Lung (tissue), 12 donors: Measurements from ENCODE around the gene SLC10A3. TPM values are rescaled to one million over a fixed set of nuclear protein-coding genes. Genes with fewer than 3 reads are reported as not detected.

ENCODE experiments used
- ATAC-seq: fragments of 200-7000 bp; cut with Tn5 transposase; one replicate; pipeline ENCODE4 v1.9.1; 2020; ENCODE audit warnings: moderate number of reproducible peaks; ENCODE audit not compliant: insufficient read depth, low FRiP score
- DNase-seq, 3 donors: peaks; one replicate each; pipeline ENCODE4 v3.0.0-alpha.2; 2013 to 2017
- H3K27ac ChIP-seq, 2 donors: one replicate each; pipeline ENCODE4 v1.5.1; 2013; ENCODE audit warnings: mild to moderate bottlenecking in 2 of 2, moderate library complexity in 2 of 2, control low read depth in 1 of 2, inconsistent platforms in 1 of 2, low read depth in 1 of 2, low read length in 1 of 2
- H3K27me3 ChIP-seq, 3 donors: one replicate each; pipeline ENCODE4 v1.5.1; 2013; ENCODE audit warnings: low read length in 2 of 3; ENCODE audit not compliant: control insufficient read depth in 3 of 3, insufficient read depth in 3 of 3
- H3K36me3 ChIP-seq, 4 donors: one replicate each; pipeline ENCODE4 v1.5.1; 2013; ENCODE audit warnings: low read length in 4 of 4, mild to moderate bottlenecking in 1 of 4, moderate library complexity in 1 of 4; ENCODE audit not compliant: control insufficient read depth in 4 of 4, insufficient read depth in 4 of 4
- H3K4me1 ChIP-seq, 5 donors: one replicate each; pipeline ENCODE4 v1.5.1; 2013; ENCODE audit warnings: low read length in 5 of 5, mild to moderate bottlenecking in 2 of 5, moderate library complexity in 1 of 5; ENCODE audit not compliant: control insufficient read depth in 5 of 5, insufficient read depth in 5 of 5
- H3K4me3 ChIP-seq: one replicate; pipeline ENCODE4 v1.5.1; 2013; ENCODE audit warnings: mild to moderate bottlenecking, control low read depth, moderate library complexity
- H3K9ac ChIP-seq, 2 donors: one replicate each; pipeline ENCODE4 v1.5.1; 2013; ENCODE audit warnings: low read length in 2 of 2, control low read depth in 1 of 2; ENCODE audit not compliant: insufficient read depth in 1 of 2
- H3K9me3 ChIP-seq, 4 donors: one replicate each; pipeline ENCODE4 v1.5.1; 2013; ENCODE audit warnings: low read length in 3 of 4, mild to moderate bottlenecking in 1 of 4, moderate library complexity in 1 of 4; ENCODE audit not compliant: control insufficient read depth in 4 of 4, insufficient read depth in 3 of 4
- WGBS, 2 donors: extraction: QIAGEN DNeasy Blood & Tissue Kit; methylation state at CpG; one replicate each; pipeline ENCODE4 v1.1.7; 2013; 5-methylcytosine and 5-hydroxymethylcytosine counted together
- polyA plus RNA-seq, 2 donors: library from polyadenylated mRNA; stranded (reverse); fragments of 200-250 nt; gene quantifications; one replicate each; pipeline ENCODE4 v1.2.1, GENCODE V29; 2013
- total RNA-seq, 2 donors: library from RNA; depleted of rRNA in 1 of 2; stranded (reverse); fragments of >200 nt in 1 of 2; gene quantifications; one replicate each; pipeline ENCODE4 v1.2.1, GENCODE V29; 2014 to 2021
- TF ChIP-seq, protein P1 (sequence below): IDR thresholded peaks from 2 replicates; pipeline ENCODE4 v1.5.1; 2012; ENCODE audit warnings: mild to moderate bottlenecking; ENCODE audit errors: control extremely low read depth, extremely low read depth
- donor health status: control.
- donor health status: control.
- donor health status: Bipolar disorder and iron deficiency.
- donor health status: healthy.
- donor health status: DM: yes; HTN: yes; CAD: no.

SLC10A3 gene
- total and polyA plus RNA-seq, 4 donors, result 11.1 to 33.0 (median 29.1) TPM

- Histone ChIP-seq H3K27ac (peak overlapping the region in 1 of 2 donors; percentile 61), H3K27me3 (no peaks in the 10 kb centered on the region), H3K4me3 (peak overlapping the region; percentile 48), H3K9me3 (no peaks in the 10 kb centered on the region), H3K9ac (no peak overlapping the region), H3K4me1 (peaks cover 0 to 10% (median 0%) of the 10 kb centered on the region in 5 donors), H3K36me3 (peaks cover 0 to 5% (median 2%) of the 10 kb centered on the region in 4 donors)
- peak; percentile 44 for ATAC-seq
- 8 to 30% methylated on average over 25 to 65 of the region's 65 CpGs for WGBS, 2 donors
- TF ChIP-seq, protein P1, sequence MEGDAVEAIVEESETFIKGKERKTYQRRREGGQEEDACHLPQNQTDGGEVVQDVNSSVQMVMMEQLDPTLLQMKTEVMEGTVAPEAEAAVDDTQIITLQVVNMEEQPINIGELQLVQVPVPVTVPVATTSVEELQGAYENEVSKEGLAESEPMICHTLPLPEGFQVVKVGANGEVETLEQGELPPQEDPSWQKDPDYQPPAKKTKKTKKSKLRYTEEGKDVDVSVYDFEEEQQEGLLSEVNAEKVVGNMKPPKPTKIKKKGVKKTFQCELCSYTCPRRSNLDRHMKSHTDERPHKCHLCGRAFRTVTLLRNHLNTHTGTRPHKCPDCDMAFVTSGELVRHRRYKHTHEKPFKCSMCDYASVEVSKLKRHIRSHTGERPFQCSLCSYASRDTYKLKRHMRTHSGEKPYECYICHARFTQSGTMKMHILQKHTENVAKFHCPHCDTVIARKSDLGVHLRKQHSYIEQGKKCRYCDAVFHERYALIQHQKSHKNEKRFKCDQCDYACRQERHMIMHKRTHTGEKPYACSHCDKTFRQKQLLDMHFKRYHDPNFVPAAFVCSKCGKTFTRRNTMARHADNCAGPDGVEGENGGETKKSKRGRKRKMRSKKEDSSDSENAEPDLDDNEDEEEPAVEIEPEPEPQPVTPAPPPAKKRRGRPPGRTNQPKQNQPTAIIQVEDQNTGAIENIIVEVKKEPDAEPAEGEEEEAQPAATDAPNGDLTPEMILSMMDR, result no peak
- DNase-seq, result peak in 2 of 3 donors; percentile 21 to 46
These were observed 32.8 kb downstream of the SLC10A3 start for GRCh38 chrX:154457491-154458115.

GRCh38 chrX:154452823-154453222, 37.6 kb downstream of the SLC10A3 start:
- Histone ChIP-seq H3K27ac (no peak overlapping the region), H3K9me3 (no peaks in the 10 kb centered on the region), H3K4me1 (no peaks in the 10 kb centered on the region), H3K27me3 (no peaks in the 10 kb centered on the region), H3K4me3 (no peak overlapping the region), H3K36me3 (peaks cover 0 to 15% (median 3%) of the 10 kb centered on the region in 4 donors), H3K9ac (no peak overlapping the region)
- 94 to 97% methylated on average over 9 of the region's 9 CpGs for WGBS, 2 donors
- TF ChIP-seq, protein P1, result no peak
- ATAC-seq (no peak), DNase-seq (no peak)

- Histone ChIP-seq H3K27me3 (no peaks in the 10 kb centered on the region), H3K27ac (no peak overlapping the region), H3K9me3 (no peaks in the 10 kb centered on the region), H3K4me3 (no peak overlapping the region), H3K9ac (no peak overlapping the region), H3K36me3 (peaks cover 0 to 17% (median 3%) of the 10 kb centered on the region in 4 donors), H3K4me1 (peaks cover 0 to 5% (median 0%) of the 10 kb centered on the region in 5 donors)
- DNase-seq, result no peak
- ATAC-seq, result no peak
- 93 to 97% methylated on average over 9 to 17 of the region's 17 CpGs for WGBS, 2 donors
- TF ChIP-seq, protein P1, result no peak
These were observed 40.1 kb downstream of the SLC10A3 start for GRCh38 chrX:154450312-154450711.
